ENCODE data around the gene DCAF10.

The DCAF10 gene

DNA sequence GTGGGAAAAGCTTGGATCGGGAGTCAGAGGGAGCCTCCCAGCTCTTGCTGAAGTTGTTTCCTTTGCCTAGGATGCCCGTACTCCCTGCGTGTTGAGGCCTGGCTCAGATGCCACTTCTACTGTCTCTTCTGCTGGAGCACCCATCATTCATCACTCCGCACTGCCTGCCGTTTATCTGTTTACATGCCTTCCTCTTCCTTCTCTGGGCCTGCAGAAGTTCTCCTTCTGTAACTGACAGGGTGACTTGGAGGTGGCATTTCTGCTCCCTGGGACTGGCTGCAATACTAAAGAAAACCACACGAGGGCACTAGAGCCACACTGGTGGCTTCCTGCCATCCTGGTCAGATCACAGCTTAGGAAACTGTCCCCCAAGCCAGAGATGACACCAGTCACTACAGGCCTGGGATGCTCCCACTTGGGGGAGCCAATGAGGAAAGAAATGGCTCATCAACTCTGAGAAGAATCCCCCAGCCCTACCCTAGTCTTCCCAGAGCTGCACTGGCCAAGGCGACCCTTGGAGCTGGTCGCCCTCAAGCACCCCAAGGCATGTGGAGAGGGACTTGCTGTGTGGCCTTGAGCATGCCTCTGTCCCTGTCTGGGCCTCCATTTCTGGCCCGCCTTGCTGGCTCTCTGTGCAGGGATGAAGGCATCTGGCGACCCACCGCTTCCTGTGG is 113.0 kb downstream of the DCAF10 start:
- TF ChIP-seq CTCF (IDR thresholded peaks at IDR 0.05; ENCODE audit: control insufficient read depth, insufficient read depth, low read depth, low read length, missing control alignments), result peak; percentile 99

DNA sequence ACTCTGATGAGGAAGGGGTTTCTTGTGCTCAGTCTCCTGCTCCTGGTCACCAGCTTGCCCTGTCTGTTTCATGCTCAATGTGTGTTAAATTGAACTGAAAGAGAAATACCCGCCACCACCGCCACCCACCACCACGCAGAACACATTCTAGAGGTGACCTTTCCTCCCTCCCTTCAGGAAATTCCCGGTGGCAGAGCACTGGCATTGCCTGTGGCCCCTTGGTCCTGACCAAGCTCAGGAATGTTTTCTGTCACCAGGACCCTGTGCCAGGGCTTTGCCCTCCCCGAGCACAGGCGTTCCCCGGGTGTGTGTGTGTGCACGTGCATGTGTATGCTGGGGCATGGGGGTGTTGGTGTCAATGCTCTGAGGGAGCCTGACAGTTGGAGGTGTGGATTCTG is 113.6 kb downstream of the DCAF10 start:
- H3K4me3 ChIP-seq (ENCODE audit: control insufficient read depth, low read depth, low read length), result no peak overlapping the region
- TF ChIP-seq CTCF (IDR thresholded peaks at IDR 0.05; ENCODE audit: control insufficient read depth, insufficient read depth, low read depth, low read length, missing control alignments), result no peak
- DNase-seq (ENCODE audit: low read depth), result no peak

More for the DNA sequence above, 113.0 kb downstream of the DCAF10 start:
- H3K4me3 ChIP-seq (ENCODE audit: control insufficient read depth, low read depth, low read length), result no peak overlapping the region
- no peak for DNase-seq (ENCODE audit: low read depth)

GRCh38 chr9:37914701-37915358 is 114.2 kb downstream of the DCAF10 start:
- no peak overlapping the region for H3K4me3 ChIP-seq (ENCODE audit: control insufficient read depth, low read depth, low read length)
- no peak for TF ChIP-seq CTCF (IDR thresholded peaks at IDR 0.05; ENCODE audit: control insufficient read depth, insufficient read depth, low read depth, low read length, missing control alignments)
- DNase-seq (ENCODE audit: low read depth), result no peak

GRCh38 chr9:37915911-37916470 is 115.4 kb downstream of the DCAF10 start:
- no peak overlapping the region for H3K4me3 ChIP-seq (ENCODE audit: control insufficient read depth, low read depth, low read length)
- no peak for DNase-seq (ENCODE audit: low read depth)
- no peak for TF ChIP-seq CTCF (IDR thresholded peaks at IDR 0.05; ENCODE audit: control insufficient read depth, insufficient read depth, low read depth, low read length, missing control alignments)

DNA sequence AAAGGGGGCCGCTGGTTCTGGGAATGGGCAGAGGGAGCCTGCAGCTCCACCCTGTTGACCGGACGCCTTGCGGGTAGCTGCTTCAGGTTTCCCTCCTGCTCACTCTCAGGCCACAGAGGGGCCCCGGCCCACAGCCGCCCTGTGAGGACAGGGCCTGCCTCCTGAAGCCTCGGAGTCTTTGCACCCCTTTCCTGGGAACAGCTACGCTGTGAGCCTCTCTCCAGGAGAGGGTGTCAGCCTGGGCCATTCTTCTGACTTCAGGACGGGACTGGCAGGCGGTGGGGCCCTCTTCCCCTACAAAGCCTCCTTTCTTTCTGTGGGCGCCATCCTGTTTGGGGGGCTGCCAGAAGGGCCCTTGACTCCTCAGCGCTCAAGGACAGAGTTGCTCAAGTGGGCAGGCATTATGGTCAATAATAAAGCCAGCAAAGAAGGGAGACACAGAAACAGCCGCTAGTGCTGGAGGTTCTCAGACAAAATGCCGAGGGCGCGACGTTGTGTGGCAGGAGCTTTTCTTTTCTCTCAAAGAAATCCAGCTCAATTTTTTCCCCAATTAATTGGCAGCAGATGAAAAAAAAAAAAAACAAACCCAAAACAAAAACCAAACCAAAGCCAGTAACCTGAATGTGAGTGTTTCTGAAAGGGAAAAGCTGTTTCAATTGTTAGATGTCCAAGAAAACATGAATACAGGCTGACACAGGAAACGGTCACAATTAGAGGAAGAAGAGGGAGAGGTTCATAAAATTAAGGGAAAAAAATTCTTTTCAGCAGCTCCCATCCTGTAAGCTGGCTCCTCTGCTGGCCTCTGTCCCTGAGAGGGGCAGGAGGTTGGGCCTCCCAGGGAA is 116.1 kb downstream of the DCAF10 start:
- no peak for DNase-seq (ENCODE audit: low read depth)
- no peak for TF ChIP-seq CTCF (IDR thresholded peaks at IDR 0.05; ENCODE audit: control insufficient read depth, insufficient read depth, low read depth, low read length, missing control alignments)
- H3K4me3 ChIP-seq (ENCODE audit: control insufficient read depth, low read depth, low read length), result no peak overlapping the region

Data from AG09309 (cell line).